Neural progenitor cell (in vitro differentiated cells): Measurements from ENCODE around the gene C17orf50. TPM values are rescaled to one million over a fixed set of nuclear protein-coding genes. Genes with fewer than 3 reads are reported as not detected.

Experiments used
- DNase-seq: peaks from one replicate; pipeline ENCODE4 v3.0.0-alpha.2; 2016; ENCODE audit warnings: low spot score
- H2AFZ ChIP-seq: fragments of 200-600 bp; sonication (generic); replicated peaks from 2 replicates; pipeline ENCODE4 v1.6.1; 2016; ENCODE audit warnings: antibody characterized with exemption
- H3F3A ChIP-seq: fragments of 200-600 bp; sonication (generic); 2 replicates; pipeline ENCODE4 v1.6.1; 2016; ENCODE audit warnings: antibody characterized with exemption, low read depth
- H3K27ac ChIP-seq: fragments of 200-600 bp; sonication (generic); 2 replicates; pipeline ENCODE4 v1.5.1; 2016; ENCODE audit warnings: mild to moderate bottlenecking
- H3K27me3 ChIP-seq: fragments of 200-600 bp; sonication (generic); 2 replicates; pipeline ENCODE4 v1.6.1; 2016; ENCODE audit warnings: mild to moderate bottlenecking, moderate library complexity
- H3K36me3 ChIP-seq: fragments of 200-600 bp; sonication (generic); 2 replicates; pipeline ENCODE4 v1.5.1; 2016
- H3K4me1 ChIP-seq: fragments of 200-600 bp; sonication (generic); 2 replicates; pipeline ENCODE4 v1.6.1; 2016; ENCODE audit warnings: mixed run types
- H3K4me2 ChIP-seq: fragments of 200-600 bp; sonication (generic); 2 replicates; pipeline ENCODE4 v1.6.1; 2016
- H3K4me3 ChIP-seq: fragments of 200-600 bp; sonication (generic); 2 replicates; pipeline ENCODE4 v1.5.1; 2016
- H3K79me2 ChIP-seq: fragments of 200-600 bp; sonication (generic); 2 replicates; pipeline ENCODE4 v1.6.1; 2016; ENCODE audit warnings: low read depth
- H3K9ac ChIP-seq: fragments of 200-600 bp; sonication (generic); 2 replicates; pipeline ENCODE4 v1.6.1; 2016
- H3K9me3 ChIP-seq: fragments of 200-600 bp; sonication (generic); 2 replicates; pipeline ENCODE4 v1.5.1; 2016; ENCODE audit warnings: low read depth
- H4K20me1 ChIP-seq: fragments of 200-600 bp; sonication (generic); 2 replicates; pipeline ENCODE4 v1.6.1; 2016; ENCODE audit warnings: low read depth
- H3K27ac Mint-ChIP-seq: 3 replicates; pipeline ENCODE4 v1.8.0; 2021; ENCODE audit warnings: mixed read lengths
- H3K27me3 Mint-ChIP-seq: 2 replicates; pipeline ENCODE4 v1.8.0; 2022; ENCODE audit warnings: low read depth, mild to moderate bottlenecking, inconsistent platforms, moderate library complexity, mixed read lengths; ENCODE audit not compliant: insufficient read depth
- H3K36me3 Mint-ChIP-seq: 3 replicates; pipeline ENCODE4 v1.8.0; 2021; ENCODE audit warnings: mixed read lengths
- H3K4me1 Mint-ChIP-seq: 3 replicates; pipeline ENCODE4 v1.8.0; 2021; ENCODE audit warnings: mixed read lengths
- H3K4me3 Mint-ChIP-seq: 3 replicates; pipeline ENCODE4 v1.8.0; 2021; ENCODE audit warnings: mild to moderate bottlenecking, moderate library complexity, mixed read lengths
- H3K9me3 Mint-ChIP-seq: 3 replicates; pipeline ENCODE4 v1.8.0; 2020; ENCODE audit warnings: mixed read lengths
- CTCF ChIP-seq: fragments of 200-600 bp; sonication (generic); IDR thresholded peaks from 2 replicates; pipeline ENCODE4 v1.5.1; 2017; ENCODE audit warnings: antibody characterized with exemption, mild to moderate bottlenecking
- EZH2 ChIP-seq: fragments of 200-600 bp; sonication (generic); IDR thresholded peaks from 2 replicates; pipeline ENCODE4 v1.6.1; 2017; ENCODE audit warnings: antibody characterized with exemption, mild to moderate bottlenecking, moderate library complexity
- EZH2phosphoT487 ChIP-seq: fragments of 200-600 bp; sonication (generic); IDR thresholded peaks from 2 replicates; pipeline ENCODE4 v1.6.1; 2017; ENCODE audit warnings: antibody characterized with exemption
- total RNA-seq: library from RNA; depleted of rRNA; stranded (reverse); fragments of >200 nt; gene quantifications from 2 replicates; pipeline ENCODE4 v1.2.3, GENCODE V29; 2015; ENCODE audit warnings: low replicate concordance

Gene C17orf50
- total RNA-seq, 1 donor from 2014 or later = not detected

GRCh38 chr17:35775583-35775982 is 14.9 kb downstream of the C17orf50 start:
- Histone ChIP-seq H3K27me3 (no peaks in the 10 kb centered on the region), H2AFZ (no peak overlapping the region), H3K4me1 (peaks cover 30% of the 10 kb centered on the region), H3K79me2 (no peaks in the 10 kb centered on the region), H3K9ac (no peak overlapping the region), H3K4me2 (no peak overlapping the region), H3K36me3 (no peaks in the 10 kb centered on the region), H3K27ac (no peak overlapping the region), H4K20me1 (no peaks in the 10 kb centered on the region), H3K4me3 (no peak overlapping the region), H3F3A (peaks cover 5% of the 10 kb centered on the region), H3K9me3 (no peaks in the 10 kb centered on the region)
- H3K36me3 Mint-ChIP-seq = no peaks in the 10 kb centered on the region
- H3K27me3 Mint-ChIP-seq = peaks cover 9% of the 10 kb centered on the region
- no peaks in the 10 kb centered on the region for H3K9me3 Mint-ChIP-seq
- no peak for TF ChIP-seq EZH2
- no peak for TF ChIP-seq CTCF
- no peak for TF ChIP-seq EZH2phosphoT487
- H3K4me1 Mint-ChIP-seq = peaks cover 30% of the 10 kb centered on the region
- no peak overlapping the region for H3K4me3 Mint-ChIP-seq
- DNase-seq = no peak
- H3K27ac Mint-ChIP-seq = no peak overlapping the region

- Histone ChIP-seq H3F3A (peaks cover 5% of the 10 kb centered on the region), H3K4me3 (no peak overlapping the region), H3K79me2 (no peaks in the 10 kb centered on the region), H3K9ac (no peak overlapping the region), H3K9me3 (no peaks in the 10 kb centered on the region), H2AFZ (no peak overlapping the region), H3K4me1 (peaks cover 16% of the 10 kb centered on the region), H4K20me1 (no peaks in the 10 kb centered on the region), H3K27me3 (no peaks in the 10 kb centered on the region), H3K27ac (no peak overlapping the region), H3K4me2 (no peak overlapping the region), H3K36me3 (no peaks in the 10 kb centered on the region)
- H3K36me3 Mint-ChIP-seq = no peaks in the 10 kb centered on the region
- peaks cover 16% of the 10 kb centered on the region for H3K4me1 Mint-ChIP-seq
- H3K27me3 Mint-ChIP-seq = peaks cover 7% of the 10 kb centered on the region
- TF ChIP-seq EZH2phosphoT487 (no peak), CTCF (no peak), EZH2 (no peak)
- H3K27ac Mint-ChIP-seq = no peak overlapping the region
- no peak overlapping the region for H3K4me3 Mint-ChIP-seq
- DNase-seq = no peak
- H3K9me3 Mint-ChIP-seq = no peaks in the 10 kb centered on the region
These were observed 18.0 kb downstream of the C17orf50 start for GRCh38 chr17:35778641-35779196.

GRCh38 chr17:35780950-35781349 is 20.3 kb downstream of the C17orf50 start:
- no peak for TF ChIP-seq CTCF
- H3K4me1 Mint-ChIP-seq = peaks cover 5% of the 10 kb centered on the region
- no peaks in the 10 kb centered on the region for H3K79me2 ChIP-seq
- no peak overlapping the region for H3K27ac Mint-ChIP-seq
- H3K4me2 ChIP-seq = no peak overlapping the region
- H3K36me3 Mint-ChIP-seq = no peaks in the 10 kb centered on the region
- H3K27ac ChIP-seq = no peak overlapping the region
- no peaks in the 10 kb centered on the region for H3K36me3 ChIP-seq
- H3K9me3 ChIP-seq = no peaks in the 10 kb centered on the region
- DNase-seq = no peak
- H3K27me3 Mint-ChIP-seq = peaks cover 5% of the 10 kb centered on the region
- H3K9ac ChIP-seq = no peak overlapping the region
- H3K4me3 ChIP-seq = no peak overlapping the region
- no peaks in the 10 kb centered on the region for H3F3A ChIP-seq
- H3K9me3 Mint-ChIP-seq = no peaks in the 10 kb centered on the region
- H3K4me1 ChIP-seq = no peaks in the 10 kb centered on the region
- H2AFZ ChIP-seq = no peak overlapping the region
- H4K20me1 ChIP-seq = no peaks in the 10 kb centered on the region
- H3K27me3 ChIP-seq = no peaks in the 10 kb centered on the region
- H3K4me3 Mint-ChIP-seq = no peak overlapping the region
